H54 (cell line): Measurements from ENCODE around the gene MR1.

Experiments used
- DNase-seq: peaks from one replicate; pipeline ENCODE4 v3.0.0; 2011; ENCODE audit warnings: low spot score, mixed read lengths; ENCODE audit not compliant: insufficient read length
- FAIRE-seq: peaks from 3 replicates; lab custom pipeline; 2011; peaks lifted over from hg19 to GRCh38; lab: Jason Lieb, UNC
- POLR2A ChIP-seq: IDR thresholded peaks from 2 replicates; pipeline ENCODE4 v1.6.1; 2011; ENCODE audit warnings: low read depth, mild to moderate bottlenecking, low read length

Gene MR1

GRCh38 chr1:181033799-181034451 lies at the start of gene MR1:
Gene MR1 (plus strand): TSS chr1:181033983. CDS start chr1:181034008, 25 bp downstream.
- TF ChIP-seq POLR2A, result peak; percentile 42; the same call in 1 of the 2 replicates
- FAIRE-seq (no peak), DNase-seq (peak; percentile 71)

GRCh38 chr1:180988253-180988752 lies 45.5 kb upstream of the MR1 start:
- no peak for FAIRE-seq
- TF ChIP-seq POLR2A, result no peak
- no peak for DNase-seq

GRCh38 chr1:180994262-180994661 lies 39.5 kb upstream of the MR1 start:
- DNase-seq (no peak), FAIRE-seq (no peak)
- TF ChIP-seq POLR2A, result no peak

- no peak for DNase-seq
- no peak for TF ChIP-seq POLR2A
- no peak for FAIRE-seq
These were observed 35.8 kb upstream of the MR1 start for GRCh38 chr1:180997843-180998504.

- FAIRE-seq (no peak), DNase-seq (no peak)
- TF ChIP-seq POLR2A, result no peak
These were observed 32.5 kb upstream of the MR1 start for GRCh38 chr1:181001091-181001780.

- DNase-seq (no peak), FAIRE-seq (no peak)
- TF ChIP-seq POLR2A, result no peak
These were observed 31.1 kb upstream of the MR1 start for GRCh38 chr1:181002582-181003172.

- no peak for FAIRE-seq
- no peak for DNase-seq
- TF ChIP-seq POLR2A, result no peak
These were observed 23.0 kb upstream of the MR1 start for GRCh38 chr1:181010789-181011188.

GRCh38 chr1:181011301-181012202 lies 22.2 kb upstream of the MR1 start:
- DNase-seq (no peak), FAIRE-seq (no peak)
- no peak for TF ChIP-seq POLR2A

GRCh38 chr1:181012203-181012745 lies 21.5 kb upstream of the MR1 start:
- no peak for DNase-seq
- FAIRE-seq, result no peak
- no peak for TF ChIP-seq POLR2A

GRCh38 chr1:181013144-181013543 lies 20.6 kb upstream of the MR1 start:
- FAIRE-seq, result no peak
- no peak for DNase-seq
- no peak for TF ChIP-seq POLR2A

- TF ChIP-seq POLR2A, result no peak
- no peak for DNase-seq
- no peak for FAIRE-seq
These were observed 19.1 kb upstream of the MR1 start for GRCh38 chr1:181014477-181015250.

GRCh38 chr1:181015251-181015615 lies 18.6 kb upstream of the MR1 start:
- no peak for TF ChIP-seq POLR2A
- FAIRE-seq (no peak), DNase-seq (no peak)

GRCh38 chr1:181016563-181016962 lies 17.2 kb upstream of the MR1 start:
- no peak for DNase-seq
- TF ChIP-seq POLR2A, result no peak
- FAIRE-seq, result no peak
